KMS-11 (cell line): ENCODE measurements around the gene MED16.

Experiments used
- H2AFZ ChIP-seq: fragments of 200-600 bp; sonication (generic); 2 replicates; pipeline ENCODE4 v1.6.1; 2016; ENCODE audit warnings: antibody characterized with exemption, mixed run types, low read depth
- H3K27ac ChIP-seq: fragments of 200-600 bp; sonication (generic); 2 replicates; pipeline ENCODE4 v1.6.1; 2016; ENCODE audit warnings: mild to moderate bottlenecking, mixed run types
- H3K27me3 ChIP-seq: fragments of 200-600 bp; sonication (generic); 2 replicates; pipeline ENCODE4 v1.6.1; 2017; ENCODE audit warnings: mild to moderate bottlenecking, low read depth, mixed run types, moderate library complexity; ENCODE audit not compliant: insufficient read depth
- H3K36me3 ChIP-seq: fragments of 200-600 bp; sonication (generic); 2 replicates; pipeline ENCODE4 v1.6.1; 2017; ENCODE audit warnings: mild to moderate bottlenecking, mixed run types; ENCODE audit not compliant: insufficient read depth
- H3K4me1 ChIP-seq: fragments of 200-600 bp; sonication (generic); 2 replicates; pipeline ENCODE4 v1.6.1; 2016; ENCODE audit warnings: mild to moderate bottlenecking, low read depth, mixed run types; ENCODE audit not compliant: poor library complexity, severe bottlenecking
- H3K4me2 ChIP-seq: fragments of 200-600 bp; sonication (generic); 2 replicates; pipeline ENCODE4 v1.7.0; 2016; ENCODE audit warnings: mild to moderate bottlenecking, mixed run types
- H3K4me3 ChIP-seq: fragments of 200-600 bp; sonication (generic); IDR thresholded peaks from 2 replicates; pipeline ENCODE4 v1.6.1; 2017; ENCODE audit warnings: low read depth, low read length, mixed read lengths; ENCODE audit not compliant: insufficient read depth
- H3K79me2 ChIP-seq: fragments of 200-600 bp; sonication (generic); 2 replicates; pipeline ENCODE4 v1.6.1; 2016; ENCODE audit warnings: low read depth, mixed run types; ENCODE audit not compliant: insufficient read depth
- H3K9ac ChIP-seq: fragments of 200-600 bp; sonication (generic); 2 replicates; pipeline ENCODE4 v1.6.1; 2016; ENCODE audit warnings: mild to moderate bottlenecking, mixed run types
- H4K20me1 ChIP-seq: fragments of 200-600 bp; sonication (generic); 2 replicates; pipeline ENCODE4 v1.6.1; 2016; ENCODE audit warnings: mild to moderate bottlenecking, mixed run types; ENCODE audit not compliant: insufficient read depth
- TF ChIP-seq, protein P1 (sequence below): fragments of 200-600 bp; sonication (generic); conservative IDR thresholded peaks from 2 replicates; pipeline ENCODE4 v1.6.1; 2017; ENCODE audit warnings: low read depth, mild to moderate bottlenecking, antibody characterized with exemption, low read length, moderate library complexity, mixed read lengths

MED16 gene

DNA sequence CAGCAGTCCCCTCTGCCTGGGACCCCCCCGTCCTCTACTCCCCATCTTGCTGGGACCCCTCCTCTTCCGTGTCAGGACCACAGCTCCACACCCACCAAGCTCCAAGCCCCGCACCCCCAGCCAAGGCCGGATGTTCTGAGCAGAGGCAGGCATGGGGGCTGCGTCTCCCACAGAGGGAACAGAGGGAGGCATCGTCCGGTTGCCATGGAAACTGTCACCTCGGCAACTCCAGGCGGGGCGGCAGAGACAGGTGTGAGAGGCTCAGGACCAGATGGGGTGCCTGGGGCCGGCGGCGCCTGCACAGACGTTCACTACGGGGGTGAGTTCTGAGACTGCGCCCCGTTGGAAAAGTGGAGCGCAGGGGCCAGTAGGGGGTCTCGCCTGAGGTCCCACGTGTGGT, 5.7 kb upstream of the MED16 start:
- H3K4me2 ChIP-seq: no peak overlapping the region
- TF ChIP-seq, protein P1, sequence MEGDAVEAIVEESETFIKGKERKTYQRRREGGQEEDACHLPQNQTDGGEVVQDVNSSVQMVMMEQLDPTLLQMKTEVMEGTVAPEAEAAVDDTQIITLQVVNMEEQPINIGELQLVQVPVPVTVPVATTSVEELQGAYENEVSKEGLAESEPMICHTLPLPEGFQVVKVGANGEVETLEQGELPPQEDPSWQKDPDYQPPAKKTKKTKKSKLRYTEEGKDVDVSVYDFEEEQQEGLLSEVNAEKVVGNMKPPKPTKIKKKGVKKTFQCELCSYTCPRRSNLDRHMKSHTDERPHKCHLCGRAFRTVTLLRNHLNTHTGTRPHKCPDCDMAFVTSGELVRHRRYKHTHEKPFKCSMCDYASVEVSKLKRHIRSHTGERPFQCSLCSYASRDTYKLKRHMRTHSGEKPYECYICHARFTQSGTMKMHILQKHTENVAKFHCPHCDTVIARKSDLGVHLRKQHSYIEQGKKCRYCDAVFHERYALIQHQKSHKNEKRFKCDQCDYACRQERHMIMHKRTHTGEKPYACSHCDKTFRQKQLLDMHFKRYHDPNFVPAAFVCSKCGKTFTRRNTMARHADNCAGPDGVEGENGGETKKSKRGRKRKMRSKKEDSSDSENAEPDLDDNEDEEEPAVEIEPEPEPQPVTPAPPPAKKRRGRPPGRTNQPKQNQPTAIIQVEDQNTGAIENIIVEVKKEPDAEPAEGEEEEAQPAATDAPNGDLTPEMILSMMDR: no peak

GRCh38 chr19:897442-898039, 4.6 kb upstream of the MED16 start:
- Histone ChIP-seq H3K4me1 (no peaks in the 10 kb centered on the region), H3K4me2 (no peak overlapping the region), H3K27ac (no peak overlapping the region), H3K9ac (no peak overlapping the region), H2AFZ (no peak overlapping the region), H3K79me2 (no peaks in the 10 kb centered on the region), H4K20me1 (no peaks in the 10 kb centered on the region), H3K27me3 (no peaks in the 10 kb centered on the region), H3K36me3 (no peaks in the 10 kb centered on the region), H3K4me3 (no peak overlapping the region)
- TF ChIP-seq, protein P1: no peak

More for the DNA sequence above, 5.7 kb upstream of the MED16 start:
- H3K36me3 ChIP-seq: no peaks in the 10 kb centered on the region
- no peak overlapping the region for H3K9ac ChIP-seq
- H2AFZ ChIP-seq: no peak overlapping the region
- no peaks in the 10 kb centered on the region for H4K20me1 ChIP-seq
- no peaks in the 10 kb centered on the region for H3K27me3 ChIP-seq
- no peaks in the 10 kb centered on the region for H3K79me2 ChIP-seq
- no peak overlapping the region for H3K4me3 ChIP-seq
- H3K4me1 ChIP-seq: no peaks in the 10 kb centered on the region
- no peak overlapping the region for H3K27ac ChIP-seq

DNA sequence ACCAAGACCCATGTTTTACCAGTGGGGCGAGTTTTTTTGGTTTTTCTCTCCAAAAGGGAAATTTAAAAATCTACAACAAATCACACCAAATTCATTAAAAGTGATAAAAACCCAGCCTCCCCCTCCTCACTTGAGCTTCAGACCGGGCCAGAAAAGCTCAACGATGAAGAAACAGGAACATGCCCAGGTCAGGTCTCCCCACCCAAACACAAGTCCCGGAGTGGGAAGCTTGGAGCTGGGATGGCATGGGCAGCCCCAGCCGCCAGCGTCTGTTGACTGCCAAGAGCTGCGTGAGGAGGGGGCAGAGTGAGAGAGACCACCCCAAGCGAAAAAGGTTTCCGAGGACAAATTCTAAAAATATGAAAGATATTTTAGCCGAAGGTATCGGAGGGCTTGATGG, 4.0 kb upstream of the MED16 start:
- Histone ChIP-seq H3K36me3 (no peaks in the 10 kb centered on the region), H3K27me3 (no peaks in the 10 kb centered on the region), H3K27ac (no peak overlapping the region), H3K4me3 (no peak overlapping the region), H4K20me1 (no peaks in the 10 kb centered on the region), H3K4me1 (no peaks in the 10 kb centered on the region), H3K9ac (no peak overlapping the region), H3K4me2 (no peak overlapping the region), H2AFZ (no peak overlapping the region), H3K79me2 (peaks cover 5% of the 10 kb centered on the region; the same call in 1 of the 2 replicates)
- TF ChIP-seq, protein P1: no peak

- peaks cover 5% of the 10 kb centered on the region; the same call in 1 of the 2 replicates for H3K79me2 ChIP-seq
- H3K4me2 ChIP-seq: no peak overlapping the region
- no peaks in the 10 kb centered on the region for H3K4me1 ChIP-seq
- no peak overlapping the region for H3K27ac ChIP-seq
- H3K4me3 ChIP-seq: no peak overlapping the region
- no peak overlapping the region for H3K9ac ChIP-seq
- no peaks in the 10 kb centered on the region for H3K27me3 ChIP-seq
- H4K20me1 ChIP-seq: no peaks in the 10 kb centered on the region
- H2AFZ ChIP-seq: no peak overlapping the region
- TF ChIP-seq, protein P1: no peak
- no peaks in the 10 kb centered on the region for H3K36me3 ChIP-seq
Measured at GRCh38 chr19:896434-896833, 3.4 kb upstream of the MED16 start.
